GM19455 (cell line): ENCODE data around the gene RPS6KA2.
"Not testable (repeated sequence)": the region's sequence is repeated elsewhere in the genome, so short reads cannot be mapped to it uniquely, and the experiment has no call there.

Experiments
- ATAC-seq: cut with Tn5 transposase; IDR thresholded peaks from one replicate; pipeline ENCODE4 v1.9.1; 2021; ENCODE audit not compliant: unreplicated experiment

Gene RPS6KA2

DNA sequence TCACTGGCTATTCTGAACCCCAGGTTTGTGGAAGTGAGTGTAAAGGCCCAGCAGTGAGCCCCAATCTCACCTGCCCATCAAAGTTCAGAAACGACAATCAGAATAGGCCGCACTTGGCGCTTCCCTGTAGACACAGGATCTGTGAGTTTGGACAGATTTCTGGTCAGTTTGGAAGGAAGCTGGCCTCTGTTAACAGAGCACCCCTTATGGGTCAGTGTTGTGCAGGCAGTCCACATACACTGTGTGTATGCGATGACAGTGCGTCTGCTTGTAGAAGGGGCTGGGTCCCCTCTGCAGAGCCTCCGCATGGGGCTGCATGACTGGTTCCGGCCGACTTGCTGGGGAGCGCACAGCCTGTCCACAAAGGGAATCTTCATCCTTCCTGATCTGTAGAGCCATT is 240.9 kb downstream of the RPS6KA2 start:
- ATAC-seq = no peak

DNA sequence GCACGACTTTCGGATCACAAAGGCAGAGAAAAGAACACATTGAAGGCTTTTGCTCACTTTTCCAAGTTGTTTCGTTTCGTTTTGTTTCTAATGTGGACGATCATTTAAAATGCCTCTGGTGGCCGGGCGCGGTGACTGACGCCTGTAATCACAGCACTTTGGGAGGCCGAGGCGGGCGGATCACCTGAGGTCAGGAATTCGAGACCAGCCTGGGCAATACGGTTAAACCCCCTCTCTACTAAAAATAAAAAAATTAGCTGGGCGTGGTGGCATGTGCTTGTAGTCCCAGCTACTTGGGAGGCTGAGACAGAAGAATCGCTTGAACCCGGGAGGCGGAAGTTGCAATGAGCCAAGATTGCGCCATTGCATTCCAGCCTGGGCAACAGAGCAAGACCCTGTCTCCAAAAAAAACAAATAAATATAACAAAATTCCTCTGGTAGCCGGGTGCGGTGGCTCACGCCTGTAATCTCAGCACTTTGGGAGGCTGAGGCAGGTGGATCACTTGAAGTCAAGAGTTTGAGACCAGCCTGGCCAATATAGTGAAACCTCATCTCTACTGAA is 243.2 kb downstream of the RPS6KA2 start:
- ATAC-seq = not testable (repeated sequence)

DNA sequence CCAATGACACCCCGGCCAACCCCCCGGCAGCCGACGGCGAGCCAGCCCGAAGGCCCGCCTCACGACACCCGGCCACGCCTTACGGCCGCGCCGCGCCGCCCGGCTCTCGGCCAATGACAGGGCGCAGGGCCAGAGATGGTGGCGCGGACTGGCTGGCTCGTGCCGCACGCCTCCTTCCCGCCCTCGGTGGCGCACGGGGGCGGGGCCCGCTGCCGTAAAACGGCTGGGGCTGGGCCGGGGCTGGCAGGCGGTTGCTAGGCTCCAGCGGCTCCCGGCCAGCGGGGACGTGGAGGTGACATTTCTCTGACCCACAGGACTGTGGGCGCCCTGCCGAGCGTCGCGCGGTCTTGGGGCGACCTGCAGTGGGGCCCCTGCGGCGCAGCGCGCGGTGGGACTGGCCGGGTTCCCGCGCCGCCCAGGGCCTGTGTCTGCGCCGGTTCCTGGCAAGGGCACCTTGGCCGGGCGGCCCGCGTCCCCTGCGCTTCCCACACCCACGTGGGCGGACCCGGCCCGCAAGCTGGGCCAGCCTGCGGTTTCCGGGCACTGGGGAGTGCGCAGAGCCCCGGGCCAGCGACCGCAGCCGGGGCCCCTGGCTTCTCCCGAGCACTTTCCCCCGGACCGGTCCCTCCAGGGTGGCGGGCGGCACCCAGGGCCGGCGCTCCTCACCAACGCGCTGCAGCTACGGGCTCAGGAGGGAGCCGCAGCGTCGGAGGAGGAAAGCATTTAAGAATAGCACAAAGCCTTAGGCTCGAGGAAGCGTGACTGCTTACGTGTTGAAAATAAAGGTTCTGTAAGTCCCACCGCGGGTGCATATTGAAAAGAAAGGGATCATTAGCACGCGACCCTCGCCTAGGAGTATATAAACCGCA is 243.9 kb downstream of the RPS6KA2 start, which contains the start of gene MPC1:
Gene MPC1, minus strand, starts transcription at position 8 of the 869 bp plus-strand sequence. CDS start 64 bp downstream, outside the sequence.
- ATAC-seq = peak; percentile 84

DNA sequence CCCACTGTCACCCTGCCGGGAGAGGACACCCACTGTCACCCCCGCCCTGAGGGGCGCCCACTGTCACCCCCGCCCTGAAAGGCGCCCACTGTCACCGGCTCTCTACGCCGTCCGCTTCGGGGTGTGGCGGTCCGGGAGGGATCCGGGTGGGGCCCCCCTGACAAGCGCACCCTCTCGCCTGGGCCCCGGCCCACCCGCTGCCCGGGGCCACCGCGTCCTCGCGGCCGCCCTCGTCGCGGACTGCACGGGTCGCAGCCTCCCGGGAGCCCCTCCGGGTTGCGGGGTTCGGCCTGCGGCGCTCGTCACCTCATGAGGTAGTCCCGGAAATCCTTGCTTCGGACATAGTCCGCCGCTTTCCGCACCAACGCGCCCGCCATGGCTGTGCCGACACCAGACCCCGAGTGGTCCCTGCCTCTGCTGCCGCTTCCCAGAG is 244.5 kb downstream of the RPS6KA2 start:
- peak; percentile 20 for ATAC-seq

DNA sequence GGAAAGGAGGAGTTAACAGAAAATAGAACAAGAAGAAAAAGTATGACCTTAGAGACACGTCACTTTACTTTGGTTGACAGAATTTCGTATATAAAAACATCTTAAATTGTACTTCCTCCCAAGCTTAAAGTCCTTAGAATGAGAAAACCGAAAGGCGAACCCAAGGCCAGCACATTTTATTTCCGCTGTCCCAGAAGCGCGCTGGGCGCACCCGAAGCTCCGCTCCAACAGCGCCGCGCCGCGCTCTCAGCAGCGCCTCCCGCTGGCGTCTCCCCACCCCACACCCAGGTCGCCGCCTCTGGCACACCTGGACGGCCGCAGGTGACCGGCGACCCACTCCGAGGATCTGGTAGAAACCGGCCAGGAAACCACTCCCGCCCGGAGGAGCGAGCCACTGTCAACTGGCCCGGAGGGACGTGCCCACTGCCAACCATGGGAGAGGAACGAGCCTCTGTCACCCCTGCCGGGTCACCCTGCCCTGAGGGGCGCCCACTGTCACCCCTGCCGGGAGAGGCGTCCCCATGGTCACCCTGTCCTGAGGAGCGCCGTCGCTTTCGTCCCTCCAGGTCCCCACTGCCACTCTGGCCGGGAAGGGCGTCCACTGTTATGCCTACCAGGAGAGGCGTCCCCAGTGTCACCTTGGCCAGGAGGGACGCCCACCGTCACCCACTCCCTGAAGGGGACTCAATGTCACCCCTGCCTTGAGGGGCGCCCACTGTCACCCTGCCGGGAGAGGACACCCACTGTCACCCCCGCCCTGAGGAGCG is 245.1 kb downstream of the RPS6KA2 start:
- peak; percentile 53 for ATAC-seq

DNA sequence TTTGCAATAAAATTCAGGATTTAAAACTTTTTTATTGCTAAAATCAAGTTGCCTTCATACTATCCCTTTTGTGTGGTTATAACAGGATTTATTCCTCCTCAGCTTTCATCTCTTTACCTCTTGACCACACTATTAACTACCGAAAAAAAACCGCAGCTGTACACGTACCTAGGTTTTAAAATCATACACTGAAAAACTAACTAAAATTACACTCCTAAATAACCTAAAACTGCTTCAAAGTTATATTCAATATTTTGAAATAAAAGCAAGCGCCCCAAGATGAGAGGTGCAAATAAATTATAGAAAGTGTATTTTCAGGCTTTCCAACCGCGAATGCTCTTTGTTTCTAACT is 245.7 kb downstream of the RPS6KA2 start:
- ATAC-seq = no peak

DNA sequence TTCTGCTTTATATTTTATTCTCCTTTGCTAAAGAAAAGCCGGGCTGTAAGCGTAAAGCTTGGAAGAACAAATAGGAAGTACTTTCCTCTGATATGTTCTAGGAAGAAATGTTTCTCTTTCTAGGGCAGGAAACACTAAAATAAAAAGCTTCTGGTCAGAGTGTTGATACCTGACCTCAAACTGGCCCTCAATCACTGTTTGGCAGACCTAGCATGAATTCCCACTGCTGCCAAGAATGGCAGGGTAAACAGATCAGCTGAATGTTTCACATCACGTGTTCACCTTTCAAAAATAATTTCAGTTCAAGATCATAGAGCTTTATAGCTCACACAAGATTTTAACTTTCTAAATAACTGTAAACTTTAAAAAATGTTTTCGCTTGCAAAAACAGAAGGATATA is 247.3 kb downstream of the RPS6KA2 start:
- ATAC-seq = no peak

DNA sequence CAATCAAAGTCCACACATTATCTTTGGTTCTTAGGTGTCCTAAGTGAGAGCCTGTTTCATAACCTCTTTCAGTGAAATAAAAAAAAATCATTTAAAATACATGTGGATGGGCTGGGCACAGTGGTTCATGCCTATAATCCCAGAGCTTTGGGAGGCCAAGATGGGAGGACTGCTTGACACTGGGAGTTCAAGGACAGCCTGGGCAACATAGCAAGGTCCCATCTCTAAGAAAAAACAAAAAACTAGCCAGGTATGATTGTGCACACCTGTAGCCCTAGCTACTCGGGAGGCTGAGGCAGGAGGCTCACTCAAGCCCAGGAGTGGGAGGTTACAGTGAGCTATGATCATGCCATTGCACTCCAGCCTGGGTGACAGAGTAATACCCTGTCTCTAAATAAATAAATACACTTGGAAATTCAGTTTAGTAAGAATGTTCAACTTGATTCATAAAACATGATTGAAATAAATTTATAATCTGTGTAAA is 247.9 kb downstream of the RPS6KA2 start:
- no peak for ATAC-seq

DNA sequence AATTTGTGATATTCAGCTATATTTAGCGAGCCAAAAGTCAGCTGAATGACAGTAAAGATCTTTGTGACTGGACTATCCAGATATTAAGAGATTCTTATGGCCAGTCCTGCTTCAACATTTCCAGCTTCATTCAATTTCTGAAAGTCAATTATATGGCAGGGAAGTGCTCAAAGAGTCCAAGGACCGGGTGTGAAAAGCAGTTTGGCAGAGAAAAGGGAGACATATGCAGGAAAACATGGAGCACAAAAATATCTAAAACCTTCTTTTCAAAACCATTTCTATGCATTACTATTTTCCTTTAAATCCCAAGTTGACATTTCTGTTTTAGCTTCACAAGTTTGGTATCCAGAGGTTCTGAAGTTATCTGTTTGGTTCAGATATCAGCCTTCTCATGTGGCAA is 249.3 kb downstream of the RPS6KA2 start:
- no peak for ATAC-seq

DNA sequence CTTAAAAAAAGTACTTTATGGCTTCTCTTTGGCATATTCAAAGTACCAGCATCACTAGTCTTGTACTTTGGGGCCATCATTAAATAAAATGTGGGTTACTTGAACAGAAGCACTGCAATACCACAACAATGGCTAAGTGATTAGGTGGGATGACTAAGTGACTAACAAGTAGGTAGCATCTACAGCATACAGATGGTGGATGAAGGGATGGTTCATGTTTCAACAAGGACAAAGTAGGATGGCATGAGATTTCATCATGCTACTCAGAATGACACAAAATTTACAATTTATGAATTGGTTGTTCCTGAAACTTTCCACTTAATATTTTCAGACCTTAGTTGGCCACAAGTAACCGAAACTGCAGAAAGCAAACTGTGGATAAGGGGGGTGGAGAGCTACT is 252.0 kb downstream of the RPS6KA2 start:
- ATAC-seq = no peak

DNA sequence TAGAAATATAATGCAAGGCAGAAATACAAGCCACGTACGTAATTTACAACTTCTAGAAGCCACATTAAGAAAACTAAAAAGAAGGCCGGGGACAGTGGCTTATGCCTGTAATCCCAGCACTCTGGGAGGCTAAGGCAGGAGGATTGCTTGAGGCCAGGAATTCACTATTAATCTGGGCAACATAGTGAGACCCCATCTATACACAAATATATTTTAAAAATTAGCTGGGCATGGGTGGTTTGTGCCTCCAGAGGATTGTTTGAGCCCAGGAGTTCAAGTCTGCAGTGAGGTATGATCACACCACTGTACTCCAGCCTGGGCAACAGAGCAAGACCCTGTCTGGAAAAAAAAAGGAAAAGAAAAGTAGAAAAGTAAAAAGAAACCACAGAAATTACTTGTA is 256.6 kb downstream of the RPS6KA2 start:
- ATAC-seq = no peak

DNA sequence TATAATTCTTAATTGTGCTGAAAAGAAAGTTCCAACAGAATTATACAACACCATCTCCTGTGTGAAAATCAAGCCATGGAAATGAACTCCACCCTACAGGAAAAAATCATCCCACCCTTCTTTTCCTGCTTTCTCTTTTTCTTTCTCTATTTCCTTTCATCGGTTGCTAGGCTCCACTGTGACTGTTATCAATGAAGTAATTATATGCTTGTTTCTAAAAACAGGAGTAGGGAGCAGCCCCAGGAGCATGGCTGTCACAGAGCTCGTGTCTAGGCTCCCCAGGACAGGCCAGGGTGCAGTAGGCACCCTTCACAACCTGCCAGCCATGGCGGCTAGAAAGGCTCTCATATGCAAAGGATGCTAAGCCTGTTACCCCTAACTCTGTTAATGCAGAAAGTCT is 257.3 kb downstream of the RPS6KA2 start:
- ATAC-seq = no peak

DNA sequence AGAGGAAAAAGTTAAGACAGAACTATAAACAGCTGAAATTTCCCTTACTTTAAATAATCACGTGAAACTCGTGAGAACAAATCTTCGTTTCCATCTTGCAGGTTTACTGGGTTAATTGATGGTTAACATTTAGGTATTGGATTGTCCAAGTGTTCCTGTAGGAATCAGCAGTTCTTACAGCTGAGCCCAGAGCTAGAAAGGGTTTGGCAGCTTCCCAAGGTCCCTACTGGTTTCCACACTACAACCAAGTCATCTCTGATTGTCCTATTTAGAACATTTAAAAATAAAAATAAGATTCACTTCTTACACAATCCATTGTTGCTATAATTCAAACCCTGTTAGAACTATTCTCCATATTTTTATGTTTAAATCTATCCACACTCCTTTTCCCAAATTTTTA is 260.1 kb downstream of the RPS6KA2 start:
- ATAC-seq = no peak

DNA sequence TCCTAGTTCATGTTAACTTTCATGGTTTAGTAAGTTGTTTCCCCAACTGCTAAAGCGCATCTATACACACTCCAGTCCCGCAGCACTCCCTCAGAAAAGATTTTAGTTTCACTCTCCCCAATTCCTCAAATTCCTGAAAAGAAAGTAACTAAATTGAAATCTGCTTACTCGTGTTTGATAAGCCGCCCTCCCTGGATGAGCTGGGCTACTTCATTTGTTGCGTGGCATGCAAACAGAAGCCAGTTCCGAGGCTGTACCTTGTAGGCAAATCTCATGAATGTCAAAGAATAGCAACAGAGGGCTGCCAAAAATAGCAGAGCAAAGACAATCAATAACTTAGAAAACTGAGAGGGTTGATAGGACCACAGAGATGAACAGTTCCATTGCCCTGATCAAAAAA is 261.2 kb downstream of the RPS6KA2 start:
- no peak for ATAC-seq

DNA sequence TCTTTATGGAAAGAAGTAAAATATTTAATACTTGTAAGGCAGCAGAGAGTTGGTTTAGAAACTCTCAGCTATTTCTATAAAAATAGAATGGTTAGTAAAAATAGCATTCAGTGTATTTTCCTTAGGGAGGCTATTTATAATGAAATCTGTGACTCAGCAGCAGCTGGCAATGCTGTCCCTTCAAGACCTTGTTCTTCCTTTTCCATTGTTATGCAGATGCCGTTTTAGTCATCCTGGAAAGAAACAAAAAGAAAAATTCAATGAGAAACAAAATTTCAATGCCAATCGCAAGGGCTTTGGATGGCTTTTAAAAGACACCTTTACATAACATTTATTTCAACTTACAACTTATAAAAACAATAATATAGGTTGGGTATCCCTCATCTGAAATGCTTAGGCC is 261.8 kb downstream of the RPS6KA2 start:
- no peak for ATAC-seq

DNA sequence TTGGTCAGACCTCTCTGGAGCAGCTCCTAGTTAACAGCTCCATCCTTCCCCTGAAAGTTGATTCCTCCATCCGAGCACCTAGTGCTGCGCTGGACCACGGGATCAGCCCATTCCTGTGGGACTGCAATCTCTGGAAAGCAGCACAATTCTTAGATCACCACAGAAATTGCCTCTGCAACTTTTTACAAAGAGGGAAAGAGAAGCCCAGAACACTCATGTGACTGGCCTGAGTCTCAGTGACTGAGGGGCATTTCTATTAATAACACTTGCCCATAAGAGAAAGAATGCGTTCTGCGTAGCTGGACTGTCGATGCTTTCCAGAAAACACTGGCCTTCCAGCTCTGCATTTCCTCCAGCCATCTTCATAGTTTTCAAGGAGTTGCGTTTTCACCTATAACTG is 262.6 kb downstream of the RPS6KA2 start:
- no peak for ATAC-seq

DNA sequence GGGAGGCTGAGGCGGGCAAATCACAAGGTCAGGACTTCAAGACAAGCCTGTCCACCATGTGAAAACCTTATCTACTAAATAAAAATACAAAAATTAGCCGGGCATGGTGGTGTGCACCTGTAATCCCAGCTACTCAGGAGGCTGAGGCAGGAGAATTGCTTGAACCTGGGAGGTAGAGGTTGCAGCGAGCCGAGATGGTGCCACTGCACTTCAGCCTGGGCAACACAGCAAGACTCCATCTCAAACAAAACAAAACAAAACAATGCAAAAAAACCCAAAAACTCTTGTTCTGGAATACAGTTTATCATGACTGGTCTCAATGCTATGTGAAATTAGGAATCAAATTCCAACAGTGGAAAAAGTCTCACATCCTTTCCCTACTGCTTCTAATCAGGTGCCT is 264.6 kb downstream of the RPS6KA2 start:
- not testable (repeated sequence) for ATAC-seq

DNA sequence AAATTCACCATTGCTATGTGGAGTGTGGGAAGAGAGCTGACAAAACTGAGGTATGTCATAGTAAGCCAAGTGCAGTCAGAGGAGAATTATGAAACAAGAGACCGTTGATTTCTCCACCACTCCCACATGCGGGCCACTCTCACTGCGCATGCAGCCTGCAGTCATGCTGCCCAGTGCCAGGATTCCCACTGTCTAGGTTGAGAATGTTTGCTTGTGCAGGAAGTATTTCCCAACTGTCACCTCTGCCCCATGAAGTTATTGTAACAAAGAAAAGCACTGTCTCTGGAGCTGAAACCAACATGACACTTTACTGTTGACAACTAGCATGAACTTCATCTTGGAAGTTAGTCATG is 266.0 kb downstream of the RPS6KA2 start:
- ATAC-seq = no peak

DNA sequence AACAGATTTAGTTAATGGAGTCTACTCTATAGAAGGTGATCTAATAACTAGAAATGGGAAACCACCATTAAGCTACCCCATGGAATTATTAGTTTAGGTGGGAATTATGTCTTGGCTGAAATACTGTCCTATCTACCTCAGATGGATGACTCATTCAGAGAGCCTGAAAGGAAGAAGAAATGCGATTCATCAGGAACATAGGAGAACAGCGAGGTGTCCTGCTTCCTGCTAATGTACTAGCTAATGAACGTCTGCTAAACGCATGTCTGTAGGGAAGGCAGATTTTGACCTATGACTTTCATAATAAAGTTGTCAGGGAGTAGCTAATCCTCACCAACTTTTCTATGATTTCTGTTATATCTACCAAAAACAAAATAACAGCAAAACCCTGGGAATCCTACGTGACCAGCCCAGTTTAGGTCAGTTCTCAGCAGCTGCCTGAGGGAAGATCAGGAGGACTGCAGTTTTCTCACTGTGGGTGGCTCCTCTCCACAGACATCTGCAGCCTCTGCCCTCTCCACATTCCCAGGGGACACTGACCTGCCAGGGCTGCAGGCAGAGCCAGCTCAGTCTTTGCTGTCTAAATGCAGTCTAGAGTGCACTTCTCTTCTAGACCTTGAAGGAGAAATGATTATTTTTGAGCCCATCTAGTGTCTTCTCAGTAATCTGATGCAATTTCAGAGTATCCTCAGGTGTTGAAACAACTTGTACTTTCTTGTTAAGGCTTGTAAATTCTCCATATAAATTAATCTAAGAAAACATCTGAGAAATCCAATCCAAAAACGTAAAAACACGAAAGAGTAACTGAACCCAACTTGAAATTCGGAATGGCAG is 266.6 kb downstream of the RPS6KA2 start:
- ATAC-seq = no peak
